ENCODE measurements around the gene PWWP2A. TPM values are rescaled to one million over a fixed set of nuclear protein-coding genes. Genes with fewer than 3 reads are reported as not detected.

PWWP2A gene
- total RNA-seq, 1 donor from 2014 or later = 27.0 TPM

DNA sequence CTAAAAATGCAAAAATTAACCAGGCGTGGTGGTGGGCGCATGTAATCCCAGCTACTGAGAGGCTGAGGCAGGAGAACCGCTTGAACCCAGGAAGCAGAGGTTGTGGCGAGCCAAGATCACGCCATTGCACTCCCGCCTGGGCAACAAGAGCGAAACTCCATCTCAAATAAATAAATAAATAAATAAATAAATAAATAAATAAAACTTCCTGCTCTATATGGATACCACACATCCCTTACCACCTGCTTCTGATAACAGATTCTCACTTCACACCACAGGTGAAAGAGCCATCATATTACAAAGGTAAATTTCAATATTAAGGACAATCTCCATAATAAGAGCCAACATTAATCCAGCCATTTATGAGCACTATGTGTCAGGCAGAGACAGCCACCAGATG lies 9.4 kb upstream of the PWWP2A start:
- no peak for DNase-seq
- Histone ChIP-seq H3K27ac (no peak overlapping the region), H3K9me3 (no peaks in the 10 kb centered on the region), H3K4me3 (no peak overlapping the region), H3K27me3 (ENCODE audit: low read depth) (no peaks in the 10 kb centered on the region), H3K36me3 (no peaks in the 10 kb centered on the region), H3K4me1 (no peaks in the 10 kb centered on the region)
- ATAC-seq = no peak
- intact Hi-C loops (cut with DNase I) = no loop called here
- TF ChIP-seq, protein P1, sequence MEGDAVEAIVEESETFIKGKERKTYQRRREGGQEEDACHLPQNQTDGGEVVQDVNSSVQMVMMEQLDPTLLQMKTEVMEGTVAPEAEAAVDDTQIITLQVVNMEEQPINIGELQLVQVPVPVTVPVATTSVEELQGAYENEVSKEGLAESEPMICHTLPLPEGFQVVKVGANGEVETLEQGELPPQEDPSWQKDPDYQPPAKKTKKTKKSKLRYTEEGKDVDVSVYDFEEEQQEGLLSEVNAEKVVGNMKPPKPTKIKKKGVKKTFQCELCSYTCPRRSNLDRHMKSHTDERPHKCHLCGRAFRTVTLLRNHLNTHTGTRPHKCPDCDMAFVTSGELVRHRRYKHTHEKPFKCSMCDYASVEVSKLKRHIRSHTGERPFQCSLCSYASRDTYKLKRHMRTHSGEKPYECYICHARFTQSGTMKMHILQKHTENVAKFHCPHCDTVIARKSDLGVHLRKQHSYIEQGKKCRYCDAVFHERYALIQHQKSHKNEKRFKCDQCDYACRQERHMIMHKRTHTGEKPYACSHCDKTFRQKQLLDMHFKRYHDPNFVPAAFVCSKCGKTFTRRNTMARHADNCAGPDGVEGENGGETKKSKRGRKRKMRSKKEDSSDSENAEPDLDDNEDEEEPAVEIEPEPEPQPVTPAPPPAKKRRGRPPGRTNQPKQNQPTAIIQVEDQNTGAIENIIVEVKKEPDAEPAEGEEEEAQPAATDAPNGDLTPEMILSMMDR (IDR thresholded peaks at IDR 0.05) = no peak

DNA sequence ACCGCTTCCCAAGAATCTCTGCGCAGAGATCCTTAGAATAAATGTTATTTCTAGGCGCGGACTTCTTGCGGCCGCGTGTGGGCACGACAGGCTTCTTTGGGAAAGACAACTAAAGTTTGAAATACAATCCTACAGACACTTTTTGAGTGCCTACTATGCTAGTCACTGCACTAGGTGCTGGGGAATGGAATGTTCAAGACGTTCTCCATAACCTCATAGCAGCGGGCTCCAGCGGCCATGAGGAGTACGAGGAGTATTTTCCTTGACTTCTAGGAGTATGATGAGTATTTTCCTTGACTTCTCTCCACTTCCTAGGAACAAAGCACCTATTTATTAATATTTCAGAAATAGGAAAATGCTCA lies 636 bp upstream of the PWWP2A start:
- no peak for ATAC-seq
- intact Hi-C loops (cut with DNase I) = no loop called here
- peaks cover 25% of the 10 kb centered on the region for H3K36me3 ChIP-seq
- TF ChIP-seq, protein P1 (IDR thresholded peaks at IDR 0.05) = peak; percentile 29
- H3K27ac ChIP-seq = no peak overlapping the region
- H3K27me3 ChIP-seq (ENCODE audit: low read depth) = no peaks in the 10 kb centered on the region
- H3K9me3 ChIP-seq = no peaks in the 10 kb centered on the region
- no peak for DNase-seq
- H3K4me3 ChIP-seq = peak overlapping the region; percentile 35
- H3K4me1 ChIP-seq = peaks cover 16% of the 10 kb centered on the region

DNA sequence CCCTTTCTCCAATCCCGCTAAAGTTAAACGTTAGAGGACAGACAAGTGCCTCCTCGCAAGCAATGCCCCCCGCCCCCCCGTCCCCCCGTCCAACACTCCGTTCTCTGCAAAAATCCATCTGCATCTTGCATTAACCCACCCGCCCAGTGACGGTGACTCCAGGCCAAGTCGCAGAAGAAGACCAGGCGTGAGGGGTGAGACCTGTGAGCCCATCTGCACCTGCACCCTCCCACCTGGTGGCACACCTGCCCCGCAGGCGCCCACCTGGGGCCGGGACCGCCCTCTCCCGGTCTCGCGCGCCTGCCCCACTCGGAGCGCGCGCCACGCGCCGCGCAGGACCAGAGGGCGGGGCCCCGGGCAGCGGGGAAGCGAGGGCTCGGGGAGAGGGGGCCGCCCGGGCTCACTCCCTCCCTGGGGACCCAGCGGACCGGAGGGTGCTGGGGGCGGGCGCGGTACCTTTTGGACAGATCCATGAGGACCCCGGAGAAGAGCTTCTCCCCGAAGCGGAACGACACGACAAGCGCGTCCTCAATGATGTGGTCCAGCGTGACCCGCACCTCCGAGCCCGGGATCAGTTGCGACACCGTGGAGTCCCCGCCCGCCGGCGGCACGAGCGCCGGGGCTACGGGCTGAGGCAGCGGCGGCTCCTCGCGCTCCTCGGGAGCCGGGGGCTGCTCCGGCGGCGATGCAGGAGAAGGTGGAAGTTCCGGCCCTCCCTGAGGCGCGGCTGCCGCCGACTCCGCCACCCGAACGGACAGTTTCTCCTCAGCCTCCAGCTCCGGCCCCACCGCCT lies 705 bp downstream of the PWWP2A start:
- TF ChIP-seq, protein P1 (IDR thresholded peaks at IDR 0.05) = no peak
- peak overlapping the region; percentile 98 for H3K27ac ChIP-seq
- intact Hi-C loops (cut with DNase I) = no loop called here

DNA sequence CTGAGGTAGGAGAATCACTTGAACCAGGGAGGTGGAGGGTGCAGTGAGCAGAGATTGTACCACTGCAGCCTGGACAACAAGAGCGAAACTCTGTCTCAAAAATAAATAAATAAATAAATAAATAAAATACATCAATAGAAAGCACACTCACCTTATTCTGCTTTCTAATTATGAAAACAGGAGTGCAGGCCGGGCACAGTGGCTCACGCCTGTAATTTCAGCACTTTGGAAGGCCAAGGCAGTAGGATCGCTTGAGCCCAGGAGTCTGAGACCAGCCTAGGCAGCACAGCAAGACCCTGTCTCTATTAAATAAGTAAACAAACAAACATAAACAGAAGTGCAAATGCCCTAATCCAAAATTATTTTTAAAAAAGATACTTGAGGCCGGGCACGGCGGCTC lies 2.3 kb downstream of the PWWP2A start:
- TF ChIP-seq, protein P1 (IDR thresholded peaks at IDR 0.05) = no peak
- Histone ChIP-seq H3K27me3 (ENCODE audit: low read depth) (no peaks in the 10 kb centered on the region), H3K36me3 (peaks cover 54% of the 10 kb centered on the region), H3K27ac (no peak overlapping the region), H3K4me1 (peaks cover 16% of the 10 kb centered on the region), H3K4me3 (no peak overlapping the region), H3K9me3 (no peaks in the 10 kb centered on the region)
- intact Hi-C loops (cut with DNase I) = no loop called here
- DNase-seq = no peak
- no peak for ATAC-seq

More for the DNA sequence above, 705 bp downstream of the PWWP2A start:
- Histone ChIP-seq H3K36me3 (peaks cover 39% of the 10 kb centered on the region), H3K9me3 (no peaks in the 10 kb centered on the region), H3K27me3 (ENCODE audit: low read depth) (no peaks in the 10 kb centered on the region), H3K4me3 (peak overlapping the region; percentile 96), H3K4me1 (peaks cover 16% of the 10 kb centered on the region)
- peak; percentile 62 to 68 for ATAC-seq
- peak; percentile 76 for DNase-seq

DNA sequence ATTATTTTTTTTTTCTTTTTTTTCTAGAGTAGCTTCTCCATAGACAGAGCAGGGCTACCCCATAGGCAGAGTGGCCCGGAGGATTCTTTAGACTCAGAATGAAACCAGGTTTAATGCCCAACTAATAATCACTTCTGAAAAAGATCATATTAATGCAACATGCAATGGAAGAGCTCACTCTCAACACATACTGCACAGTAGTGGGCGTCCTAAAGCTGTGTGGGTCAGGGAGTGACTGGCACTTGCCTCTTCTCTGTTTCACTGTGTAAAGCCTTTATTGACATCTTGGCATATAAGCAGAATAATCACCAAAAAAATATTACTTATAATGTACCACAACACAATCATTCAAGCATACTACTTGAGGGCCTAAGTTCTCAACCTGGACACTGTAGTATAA lies 11.1 kb downstream of the PWWP2A start:
- no peak overlapping the region for H3K27ac ChIP-seq
- H3K36me3 ChIP-seq = peaks cover 29% of the 10 kb centered on the region
- TF ChIP-seq, protein P1 (IDR thresholded peaks at IDR 0.05) = no peak
- H3K9me3 ChIP-seq = no peaks in the 10 kb centered on the region
- peaks cover 19% of the 10 kb centered on the region for H3K4me1 ChIP-seq
- DNase-seq = no peak
- no peak overlapping the region for H3K4me3 ChIP-seq
- no peaks in the 10 kb centered on the region for H3K27me3 ChIP-seq (ENCODE audit: low read depth)
- intact Hi-C loops (cut with DNase I) = no loop called here
- ATAC-seq = no peak
